Measurements from ENCODE around the gene PHF11. TPM values are rescaled to one million over a fixed set of nuclear protein-coding genes. Genes with fewer than 3 reads are reported as not detected.
"Not testable (repeated sequence)": the region's sequence is repeated elsewhere in the genome, so short reads cannot be mapped to it uniquely, and the experiment has no call there.

Gene PHF11
- total RNA-seq, 1 experiment from 2014 or later, result 15.7 TPM

- no peak for ATAC-seq
- Histone ChIP-seq H3K27me3 (ENCODE audit: control insufficient read depth, insufficient read depth, low read length) (no peaks in the 10 kb centered on the region), H3K9me3 (ENCODE audit: control insufficient read depth, insufficient read depth, low read depth, low read length) (no peaks in the 10 kb centered on the region), H3K4me1 (ENCODE audit: control insufficient read depth, insufficient read depth, low read length) (peaks cover 7% of the 10 kb centered on the region; the same call in 1 of the 2 replicates), H3K27ac (ENCODE audit: low read length) (peak overlapping the region; percentile 81), H3K36me3 (ENCODE audit: control insufficient read depth, insufficient read depth, low read length) (no peaks in the 10 kb centered on the region), H3K4me3 (ENCODE audit: low read depth in 2 of 2, low read length in 2 of 2) (peak overlapping the region; percentile 57 to 70)
- ChIA-PET POLR2A (no interaction called here), CTCF (no interaction called here)
- no peak for TF ChIP-seq REST (IDR thresholded peaks at IDR 0.05; ENCODE audit: insufficient read depth in 1 of 2, low read depth in 2 of 2, low read length in 1 of 2)
- TF ChIP-seq TCF7L2 (IDR thresholded peaks at IDR 0.05; ENCODE audit: low read depth, low read length), result no peak
- TF ChIP-seq CTCF (IDR thresholded peaks at IDR 0.05), result peak; percentile 3; the same call in 1 of the 2 replicates
- DNase-seq (ENCODE audit: low read depth, low spot score), result no peak
- intact Hi-C loops (cut with micrococcal nuclease; ENCODE audit: unreplicated experiment) (no loop called here), in situ Hi-C loops (cut with HindIII; ENCODE audit: low pct_unique_long_range_greater_than_20kb, low sequenced_read_pairs) (no loop called here)
- BruUV-seq (replicated peaks), result no TSS peak
These were observed 1.1 kb upstream of the PHF11 start for GRCh38 chr13:49494645-49495044.

- not testable (repeated sequence) for H3K4me3 ChIP-seq (ENCODE audit: low read depth in 2 of 2, low read length in 2 of 2)
These were observed 1.1 kb downstream of the PHF11 start for GRCh38 chr13:49496837-49497236.

GRCh38 chr13:49497272-49497671, 1.5 kb downstream of the PHF11 start:
- no peak for TF ChIP-seq CTCF (IDR thresholded peaks at IDR 0.05)
- TF ChIP-seq TCF7L2 (IDR thresholded peaks at IDR 0.05; ENCODE audit: low read depth, low read length), result no peak
- TF ChIP-seq SIN3A (IDR thresholded peaks at IDR 0.05; ENCODE audit: borderline replicate concordance, insufficient read depth, low read depth, low read length), result no peak
- no peak for TF ChIP-seq POLR2AphosphoS5 (IDR thresholded peaks at IDR 0.05; ENCODE audit: low read depth, low read length)
- no peak for TF ChIP-seq REST (IDR thresholded peaks at IDR 0.05; ENCODE audit: insufficient read depth in 1 of 2, low read depth in 2 of 2, low read length in 1 of 2)
- Histone ChIP-seq H3K9me3 (ENCODE audit: control insufficient read depth, insufficient read depth, low read depth, low read length) (no peaks in the 10 kb centered on the region), H3K27ac (ENCODE audit: low read length) (no peak overlapping the region), H3K27me3 (ENCODE audit: control insufficient read depth, insufficient read depth, low read length) (no peaks in the 10 kb centered on the region), H3K4me3 (ENCODE audit: low read depth in 2 of 2, low read length in 2 of 2) (no peak overlapping the region), H3K4me1 (ENCODE audit: control insufficient read depth, insufficient read depth, low read length) (peaks cover 7% of the 10 kb centered on the region; the same call in 1 of the 2 replicates), H3K36me3 (ENCODE audit: control insufficient read depth, insufficient read depth, low read length) (no peaks in the 10 kb centered on the region)
- DNase-seq (ENCODE audit: low read depth, low spot score) (no peak), ATAC-seq (no peak)
- BruUV-seq (replicated peaks), result TSS peak; percentile 66
- ChIA-PET CTCF (no interaction called here), POLR2A (no interaction called here)
- intact Hi-C loops (cut with micrococcal nuclease; ENCODE audit: unreplicated experiment) (no loop called here), in situ Hi-C loops (cut with HindIII; ENCODE audit: low pct_unique_long_range_greater_than_20kb, low sequenced_read_pairs) (no loop called here)

More at GRCh38 chr13:49496837-49497236, 1.1 kb downstream of the PHF11 start:
- in situ Hi-C loops (cut with HindIII; ENCODE audit: low pct_unique_long_range_greater_than_20kb, low sequenced_read_pairs); H3K36me3 ChIP-seq (ENCODE audit: control insufficient read depth, insufficient read depth, low read length); H3K27me3 ChIP-seq (ENCODE audit: control insufficient read depth, insufficient read depth, low read length); ATAC-seq; DNase-seq (ENCODE audit: low read depth, low spot score); H3K4me1 ChIP-seq (ENCODE audit: control insufficient read depth, insufficient read depth, low read length); H3K9me3 ChIP-seq (ENCODE audit: control insufficient read depth, insufficient read depth, low read depth, low read length); CTCF ChIA-PET; H3K27ac ChIP-seq (ENCODE audit: low read length); BruUV-seq (replicated peaks); intact Hi-C loops (cut with micrococcal nuclease; ENCODE audit: unreplicated experiment): not testable (repeated sequence)
- POLR2A ChIA-PET, result interaction anchor here (0.6 kb wide), 1 partner anchor 31 kb away, joined by 7 read pairs; no protein-coding TSS in a partner anchor
